WTC11 (cell line): Measurements from ENCODE around the gene ASCL3. TPM values are rescaled to one million over a fixed set of nuclear protein-coding genes. Genes with fewer than 3 reads are reported as not detected.
A peak's percentile ranks its signal among the peaks of the same experiment; 100 is the strongest.

Source experiments
- ATAC-seq: fragments of 200-7000 bp; cut with Tn5 transposase; 2 replicates; pipeline ENCODE4 v1.10.0; 2021; ENCODE audit warnings: mild to moderate bottlenecking, moderate library complexity
- CTCF ChIA-PET: fragments of 300-600 bp; sonication (Branson Sonifier 250); formaldehyde crosslinking; loops from one replicate; lab custom pipeline; 2021; ENCODE audit warnings: antibody characterized with exemption; lab: Charles Lee
- POLR2A ChIA-PET: fragments of 350-600 bp; sonication (Branson Sonifier 250); formaldehyde crosslinking; loops from one replicate; lab custom pipeline; 2021; ENCODE audit warnings: antibody characterized with exemption; lab: Charles Lee
- DNase-seq: peaks from one replicate; pipeline ENCODE4 v3.0.0; 2021; ENCODE audit warnings: low spot score
- H3K27ac Mint-ChIP-seq: 2 replicates; pipeline ENCODE4 v1.8.0; 2021; ENCODE audit warnings: mixed read lengths
- H3K27me3 Mint-ChIP-seq: 2 replicates; pipeline ENCODE4 v1.8.0; 2021; ENCODE audit warnings: low read depth, mild to moderate bottlenecking, moderate library complexity, mixed read lengths
- H3K36me3 Mint-ChIP-seq: 2 replicates; pipeline ENCODE4 v1.8.0; 2021; ENCODE audit warnings: mixed read lengths
- H3K4me1 Mint-ChIP-seq: 2 replicates; pipeline ENCODE4 v1.8.0; 2022; ENCODE audit warnings: mixed read lengths
- H3K4me3 Mint-ChIP-seq: 2 replicates; pipeline ENCODE4 v1.8.0; 2021; ENCODE audit warnings: mild to moderate bottlenecking, moderate library complexity, mixed read lengths
- H3K9me3 Mint-ChIP-seq: 2 replicates; pipeline ENCODE4 v1.8.0; 2021; ENCODE audit warnings: mixed read lengths
- CTCF ChIP-seq: fragments of 200-600 bp; IDR thresholded peaks from 2 replicates; pipeline ENCODE4 v1.8.0; 2022; ENCODE audit warnings: antibody characterized with exemption
- ETV6 ChIP-seq: sonication (generic); formaldehyde crosslinking; IDR thresholded peaks from 2 replicates; pipeline ENCODE4 v1.8.1; 2022; ENCODE audit warnings: mild to moderate bottlenecking, missing genetic modification reagents
- FOXJ3 ChIP-seq: sonication (generic); formaldehyde crosslinking; IDR thresholded peaks from 2 replicates; pipeline ENCODE4 v1.9.0; 2021; ENCODE audit warnings: missing genetic modification reagents, mild to moderate bottlenecking, borderline replicate concordance
- MXD4 ChIP-seq: fragments of 250-450 bp; sonication (Bioruptor Pico); IDR thresholded peaks from 2 replicates; pipeline ENCODE4 v1.8.0; 2021; ENCODE audit warnings: mild to moderate bottlenecking, moderate library complexity, borderline replicate concordance
- NFATC4 ChIP-seq: fragments of 250-450 bp; sonication (Bioruptor Pico); IDR thresholded peaks from 2 replicates; pipeline ENCODE4 v1.9.0; 2021; ENCODE audit warnings: mild to moderate bottlenecking
- NFE2L1 ChIP-seq: sonication (generic); formaldehyde crosslinking; IDR thresholded peaks from 2 replicates; pipeline ENCODE4 v1.8.1; 2023; ENCODE audit warnings: missing genetic modification reagents
- OVOL2 ChIP-seq: fragments of 250-450 bp; sonication (Bioruptor Pico); IDR thresholded peaks from 2 replicates; pipeline ENCODE4 v1.9.0; 2021; ENCODE audit warnings: mild to moderate bottlenecking, borderline replicate concordance
- RELA ChIP-seq: sonication (generic); formaldehyde crosslinking; IDR thresholded peaks from 2 replicates; pipeline ENCODE4 v1.8.1; 2022; ENCODE audit warnings: missing genetic modification reagents, mild to moderate bottlenecking, borderline replicate concordance
- RORB ChIP-seq: fragments of 250-450 bp; sonication (Bioruptor Pico); IDR thresholded peaks from 2 replicates; pipeline ENCODE4 v1.9.0; 2021; ENCODE audit warnings: mild to moderate bottlenecking
- TCF7 ChIP-seq: sonication (generic); formaldehyde crosslinking; IDR thresholded peaks from 2 replicates; pipeline ENCODE4 v1.8.0; 2022; ENCODE audit warnings: mild to moderate bottlenecking, low read depth, missing genetic modification reagents, moderate library complexity
- TP53 ChIP-seq: sonication (generic); formaldehyde crosslinking; IDR thresholded peaks from 2 replicates; pipeline ENCODE4 v1.8.1; 2023; ENCODE audit warnings: mild to moderate bottlenecking, missing genetic modification reagents
- USF2 ChIP-seq: sonication (generic); formaldehyde crosslinking; IDR thresholded peaks from 2 replicates; pipeline ENCODE4 v1.8.1; 2023; ENCODE audit warnings: mild to moderate bottlenecking, missing genetic modification reagents, moderate library complexity
- ZNF121 ChIP-seq: sonication (generic); formaldehyde crosslinking; IDR thresholded peaks from 2 replicates; pipeline ENCODE4 v1.8.0; 2023; ENCODE audit warnings: missing genetic modification reagents
- ZNF317 ChIP-seq: sonication (generic); formaldehyde crosslinking; IDR thresholded peaks from 2 replicates; pipeline ENCODE4 v1.8.1; 2023; ENCODE audit warnings: low read depth, mild to moderate bottlenecking, moderate library complexity, missing genetic modification reagents, borderline replicate concordance
- total RNA-seq: library from RNA; stranded (reverse); gene quantifications from 3 replicates; pipeline ENCODE4 v1.2.3, GENCODE V29; 2021
- TF ChIP-seq, protein P1 (sequence below): sonication (generic); formaldehyde crosslinking; IDR thresholded peaks from 2 replicates; pipeline ENCODE4 v1.8.0; 2022; ENCODE audit warnings: mild to moderate bottlenecking, missing genetic modification reagents
- TF ChIP-seq, protein P2 (sequence below): sonication (generic); formaldehyde crosslinking; IDR thresholded peaks from 2 replicates; pipeline ENCODE4 v1.8.0; 2022; ENCODE audit warnings: missing genetic modification reagents
- TF ChIP-seq, protein P3 (sequence below): sonication (generic); formaldehyde crosslinking; IDR thresholded peaks from 2 replicates; pipeline ENCODE4 v1.8.1; 2023; ENCODE audit warnings: mild to moderate bottlenecking, missing genetic modification reagents, moderate library complexity

Gene ASCL3
- total RNA-seq, 1 experiment from 2014 or later: not detected

- TF ChIP-seq CTCF: no peak
- TF ChIP-seq NFE2L1 (CRISPR knock-in tag): no peak
- TF ChIP-seq, all 79 proteins: peak for 0
Measured at GRCh38 chr11:8961401-8961800, 18.6 kb upstream of the ASCL3 start (continued).

GRCh38 chr11:8959546-8960166, 16.8 kb upstream of the ASCL3 start:
- H3K27me3 Mint-ChIP-seq: no peaks in the 10 kb centered on the region
- peaks cover 6% of the 10 kb centered on the region for H3K36me3 Mint-ChIP-seq
- no peak overlapping the region for H3K27ac Mint-ChIP-seq
- peaks cover 3% of the 10 kb centered on the region for H3K9me3 Mint-ChIP-seq
- ChIA-PET CTCF (interaction anchor here (0.6 to 3.9 kb wide), 72 partner anchors 8 to 767 kb away, joined by 3 to 110 read pairs (median 4); partner anchors contain the start of genes AKIP1, ASCL3, C11orf16 and LMO1), POLR2A (interaction anchor here (0.6 to 1.3 kb wide), 7 partner anchors 49 to 940 kb away, joined by 3 to 5 read pairs (median 4); a partner anchor contains a TSS)
- peaks cover 17% of the 10 kb centered on the region for H3K4me1 Mint-ChIP-seq
- H3K4me3 Mint-ChIP-seq: no peak overlapping the region
- ATAC-seq (peak; percentile 41), DNase-seq (peak; percentile 16)
- TF ChIP-seq CTCF (peak; percentile 43; the same call in 1 of the 2 replicates), RELA (CRISPR knock-in tag) (no peak)

DNA sequence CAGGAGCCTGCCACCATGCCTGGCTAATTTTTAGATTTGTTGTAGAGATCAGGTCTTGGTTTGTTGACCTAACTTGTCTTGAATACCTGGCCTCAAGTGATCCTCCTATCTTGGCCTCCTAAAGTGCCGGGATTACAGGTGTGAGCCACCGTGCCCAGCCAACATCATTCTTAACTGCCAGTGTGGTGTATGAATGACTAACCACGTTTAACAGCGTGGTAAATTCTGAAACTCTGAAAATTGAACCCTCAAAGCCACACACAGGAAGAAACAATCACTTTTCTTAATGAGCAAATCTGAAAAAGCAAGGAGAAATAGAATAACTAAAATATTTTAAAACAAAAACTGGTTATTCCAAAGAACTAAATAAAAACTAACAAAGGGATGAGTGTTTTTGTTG, 14.0 kb upstream of the ASCL3 start:
- Mint-ChIP-seq H3K9me3 (peaks cover 3% of the 10 kb centered on the region), H3K27ac (no peak overlapping the region), H3K27me3 (no peaks in the 10 kb centered on the region), H3K36me3 (peaks cover 11% of the 10 kb centered on the region), H3K4me1 (peaks cover 7% of the 10 kb centered on the region), H3K4me3 (no peak overlapping the region)
- CTCF ChIA-PET: no interaction called here
- DNase-seq: no peak
- TF ChIP-seq ZNF317 (CRISPR knock-in tag): no peak
- no peak for TF ChIP-seq TCF7 (CRISPR knock-in tag)
- TF ChIP-seq ETV6 (CRISPR knock-in tag): no peak
- TF ChIP-seq RELA (CRISPR knock-in tag): no peak
- no peak for TF ChIP-seq ZNF121
- no peak for ATAC-seq
- POLR2A ChIA-PET: no interaction called here

DNA sequence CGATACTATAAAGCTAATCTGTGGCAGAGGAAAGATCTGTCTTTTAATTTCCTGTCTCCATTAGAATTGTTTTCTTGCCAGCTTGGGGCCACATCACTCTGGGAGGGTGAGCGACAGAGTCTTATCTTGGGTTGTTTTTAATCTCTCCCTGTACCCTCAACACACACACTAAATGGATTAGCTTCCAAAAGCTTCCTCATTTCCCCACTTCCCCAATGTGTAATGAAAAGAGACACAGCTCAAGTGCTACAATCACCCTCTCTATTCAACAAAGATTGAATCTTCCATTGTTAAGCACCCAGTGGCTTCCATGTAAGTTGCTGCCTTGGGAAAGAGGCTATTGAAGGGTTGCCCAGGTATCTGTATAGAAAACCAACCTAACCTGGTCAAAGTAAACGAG, 6.1 kb upstream of the ASCL3 start:
- no peak overlapping the region for H3K4me3 Mint-ChIP-seq
- CTCF ChIA-PET: interaction anchor here (1.0 to 1.3 kb wide), 2 partner anchors 10 to 15 kb away, joined by 4 to 5 read pairs; partner anchors contain the start of gene TMEM9B
- H3K4me1 Mint-ChIP-seq: peaks cover 7% of the 10 kb centered on the region; the same call in 1 of the 2 replicates
- H3K36me3 Mint-ChIP-seq: peaks cover 7% of the 10 kb centered on the region
- DNase-seq (no peak), ATAC-seq (peak; percentile 46; the same call in 1 of the 2 replicates)
- no peak overlapping the region for H3K27ac Mint-ChIP-seq
- peaks cover 11% of the 10 kb centered on the region for H3K9me3 Mint-ChIP-seq
- POLR2A ChIA-PET: no interaction called here
- no peaks in the 10 kb centered on the region for H3K27me3 Mint-ChIP-seq
- TF ChIP-seq, protein P1, sequence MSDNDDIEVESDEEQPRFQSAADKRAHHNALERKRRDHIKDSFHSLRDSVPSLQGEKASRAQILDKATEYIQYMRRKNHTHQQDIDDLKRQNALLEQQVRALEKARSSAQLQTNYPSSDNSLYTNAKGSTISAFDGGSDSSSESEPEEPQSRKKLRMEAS (CRISPR knock-in tag): no peak
- TF ChIP-seq TP53 (CRISPR knock-in tag) (no peak), OVOL2 (CRISPR knock-in tag) (no peak), MXD4 (no peak), FOXJ3 (CRISPR knock-in tag) (no peak), ETV6 (CRISPR knock-in tag) (no peak), ZNF317 (CRISPR knock-in tag) (no peak), RORB (CRISPR knock-in tag) (no peak), USF2 (no peak), NFATC4 (no peak)
- TF ChIP-seq, protein P2, sequence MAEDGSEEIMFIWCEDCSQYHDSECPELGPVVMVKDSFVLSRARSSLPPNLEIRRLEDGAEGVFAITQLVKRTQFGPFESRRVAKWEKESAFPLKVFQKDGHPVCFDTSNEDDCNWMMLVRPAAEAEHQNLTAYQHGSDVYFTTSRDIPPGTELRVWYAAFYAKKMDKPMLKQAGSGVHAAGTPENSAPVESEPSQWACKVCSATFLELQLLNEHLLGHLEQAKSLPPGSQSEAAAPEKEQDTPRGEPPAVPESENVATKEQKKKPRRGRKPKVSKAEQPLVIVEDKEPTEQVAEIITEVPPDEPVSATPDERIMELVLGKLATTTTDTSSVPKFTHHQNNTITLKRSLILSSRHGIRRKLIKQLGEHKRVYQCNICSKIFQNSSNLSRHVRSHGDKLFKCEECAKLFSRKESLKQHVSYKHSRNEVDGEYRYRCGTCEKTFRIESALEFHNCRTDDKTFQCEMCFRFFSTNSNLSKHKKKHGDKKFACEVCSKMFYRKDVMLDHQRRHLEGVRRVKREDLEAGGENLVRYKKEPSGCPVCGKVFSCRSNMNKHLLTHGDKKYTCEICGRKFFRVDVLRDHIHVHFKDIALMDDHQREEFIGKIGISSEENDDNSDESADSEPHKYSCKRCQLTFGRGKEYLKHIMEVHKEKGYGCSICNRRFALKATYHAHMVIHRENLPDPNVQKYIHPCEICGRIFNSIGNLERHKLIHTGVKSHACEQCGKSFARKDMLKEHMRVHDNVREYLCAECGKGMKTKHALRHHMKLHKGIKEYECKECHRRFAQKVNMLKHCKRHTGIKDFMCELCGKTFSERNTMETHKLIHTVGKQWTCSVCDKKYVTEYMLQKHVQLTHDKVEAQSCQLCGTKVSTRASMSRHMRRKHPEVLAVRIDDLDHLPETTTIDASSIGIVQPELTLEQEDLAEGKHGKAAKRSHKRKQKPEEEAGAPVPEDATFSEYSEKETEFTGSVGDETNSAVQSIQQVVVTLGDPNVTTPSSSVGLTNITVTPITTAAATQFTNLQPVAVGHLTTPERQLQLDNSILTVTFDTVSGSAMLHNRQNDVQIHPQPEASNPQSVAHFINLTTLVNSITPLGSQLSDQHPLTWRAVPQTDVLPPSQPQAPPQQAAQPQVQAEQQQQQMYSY (CRISPR knock-in tag): no peak
- TF ChIP-seq, protein P3, sequence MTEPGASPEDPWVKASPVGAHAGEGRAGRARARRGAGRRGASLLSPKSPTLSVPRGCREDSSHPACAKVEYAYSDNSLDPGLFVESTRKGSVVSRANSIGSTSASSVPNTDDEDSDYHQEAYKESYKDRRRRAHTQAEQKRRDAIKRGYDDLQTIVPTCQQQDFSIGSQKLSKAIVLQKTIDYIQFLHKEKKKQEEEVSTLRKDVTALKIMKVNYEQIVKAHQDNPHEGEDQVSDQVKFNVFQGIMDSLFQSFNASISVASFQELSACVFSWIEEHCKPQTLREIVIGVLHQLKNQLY (CRISPR knock-in tag): no peak
